ENCODE measurements around the gene ITGB8.

DNA sequence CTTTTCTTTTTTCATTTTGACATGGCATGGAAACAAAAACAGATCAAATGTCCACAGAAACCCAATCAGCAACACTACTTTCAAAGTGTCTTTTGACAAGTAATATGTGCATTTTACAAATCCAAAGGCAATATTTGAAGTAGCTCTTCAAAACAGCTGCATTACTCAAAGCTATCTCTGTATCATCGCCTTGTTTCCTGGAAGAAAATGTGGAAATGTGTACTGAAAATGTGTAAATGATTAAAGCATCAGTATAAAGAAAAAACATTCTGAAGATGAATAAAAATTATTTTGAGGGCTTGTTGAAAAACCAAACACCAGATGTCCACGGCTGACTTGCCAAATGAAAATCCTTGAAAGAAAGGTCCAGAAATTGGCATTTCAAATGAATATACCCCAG is 16.5 kb upstream of the ITGB8 start:
- no peak for TF ChIP-seq EZH2 (IDR thresholded peaks at IDR 0.05; ENCODE audit: low read length, unreplicated experiment)
- TF ChIP-seq CTCF (conservative IDR thresholded peaks at IDR 0.05; ENCODE audit: low read depth, low read length), result no peak
- TF ChIP-seq EZH2phosphoT487 (IDR thresholded peaks at IDR 0.05; ENCODE audit: borderline replicate concordance, low read length), result no peak
